Stimulated activated CD8-positive, alpha-beta memory T cell treated with anti-CD3 and anti-CD28 coated beads, Interleukin-2, amount 100 ng/mL, for 1 hour (primary cell): Measurements from ENCODE around the gene LRRC28.

ENCODE experiments used
- DNase-seq, 2 donors: peaks; one replicate each; pipeline ENCODE4 v3.0.0-alpha.2; 2020; ENCODE audit warnings: low read depth in 2 of 2

Gene LRRC28

GRCh38 chr15:99435113-99435695, 183.9 kb downstream of the LRRC28 start:
- no peak for DNase-seq

- DNase-seq: no peak
Observed at GRCh38 chr15:99435877-99436541, 184.7 kb downstream of the LRRC28 start.

- DNase-seq: no peak
Observed at GRCh38 chr15:99436542-99437314, 185.4 kb downstream of the LRRC28 start.

- no peak for DNase-seq
Observed at GRCh38 chr15:99437315-99438223, 186.3 kb downstream of the LRRC28 start.

GRCh38 chr15:99438224-99438585, 186.9 kb downstream of the LRRC28 start:
- DNase-seq: no peak

- no peak for DNase-seq
Observed at GRCh38 chr15:99438691-99439523, 187.6 kb downstream of the LRRC28 start.

- no peak for DNase-seq
Observed at GRCh38 chr15:99439524-99439835, 188.2 kb downstream of the LRRC28 start.

- no peak for DNase-seq
Observed at GRCh38 chr15:99440029-99440428, 188.7 kb downstream of the LRRC28 start.
